ENCODE measurements around the gene OR5H14. TPM values are rescaled to one million over a fixed set of nuclear protein-coding genes. Genes with fewer than 3 reads are reported as not detected.

Gene OR5H14
- not detected for total RNA-seq
- long read RNA-seq: 0 reads

DNA sequence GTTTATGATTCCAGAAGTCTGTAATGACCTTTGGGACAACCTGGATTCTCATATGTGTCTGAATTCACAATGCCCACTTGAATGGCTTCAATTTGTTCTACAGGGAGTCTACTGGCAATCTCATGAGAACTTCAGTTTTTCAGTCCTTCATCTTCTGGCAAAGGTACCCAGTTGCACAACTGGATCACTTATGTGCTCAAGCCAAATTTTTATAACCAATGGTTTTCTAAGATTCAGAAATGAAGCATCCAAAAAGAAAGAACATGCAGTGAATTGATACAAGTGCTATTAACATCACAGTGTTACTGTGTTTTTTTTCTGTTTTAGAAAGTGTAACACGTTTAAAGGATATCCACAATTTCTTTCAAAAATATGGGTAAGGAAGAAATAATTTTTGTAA lies at the start of gene OR5H14:
TSS of gene OR5H14 (plus strand) at position 301 of the 400 bp plus-strand sequence. CDS start 1,907 bp downstream, outside the sequence.
- TF ChIP-seq, protein P1, sequence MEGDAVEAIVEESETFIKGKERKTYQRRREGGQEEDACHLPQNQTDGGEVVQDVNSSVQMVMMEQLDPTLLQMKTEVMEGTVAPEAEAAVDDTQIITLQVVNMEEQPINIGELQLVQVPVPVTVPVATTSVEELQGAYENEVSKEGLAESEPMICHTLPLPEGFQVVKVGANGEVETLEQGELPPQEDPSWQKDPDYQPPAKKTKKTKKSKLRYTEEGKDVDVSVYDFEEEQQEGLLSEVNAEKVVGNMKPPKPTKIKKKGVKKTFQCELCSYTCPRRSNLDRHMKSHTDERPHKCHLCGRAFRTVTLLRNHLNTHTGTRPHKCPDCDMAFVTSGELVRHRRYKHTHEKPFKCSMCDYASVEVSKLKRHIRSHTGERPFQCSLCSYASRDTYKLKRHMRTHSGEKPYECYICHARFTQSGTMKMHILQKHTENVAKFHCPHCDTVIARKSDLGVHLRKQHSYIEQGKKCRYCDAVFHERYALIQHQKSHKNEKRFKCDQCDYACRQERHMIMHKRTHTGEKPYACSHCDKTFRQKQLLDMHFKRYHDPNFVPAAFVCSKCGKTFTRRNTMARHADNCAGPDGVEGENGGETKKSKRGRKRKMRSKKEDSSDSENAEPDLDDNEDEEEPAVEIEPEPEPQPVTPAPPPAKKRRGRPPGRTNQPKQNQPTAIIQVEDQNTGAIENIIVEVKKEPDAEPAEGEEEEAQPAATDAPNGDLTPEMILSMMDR (IDR thresholded peaks at IDR 0.05): no peak
- intact Hi-C loops (cut with DNase I): no loop called here
- ATAC-seq (no peak), DNase-seq (no peak)
- Histone ChIP-seq H3K36me3 (no peaks in the 10 kb centered on the region), H3K27me3 (ENCODE audit: low read depth) (no peaks in the 10 kb centered on the region), H3K27ac (no peak within 1 kb of the TSS), H3K4me3 (no peak within 1 kb of the TSS), H3K4me1 (no peaks in the 10 kb centered on the region), H3K9me3 (no peaks in the 10 kb centered on the region)

DNA sequence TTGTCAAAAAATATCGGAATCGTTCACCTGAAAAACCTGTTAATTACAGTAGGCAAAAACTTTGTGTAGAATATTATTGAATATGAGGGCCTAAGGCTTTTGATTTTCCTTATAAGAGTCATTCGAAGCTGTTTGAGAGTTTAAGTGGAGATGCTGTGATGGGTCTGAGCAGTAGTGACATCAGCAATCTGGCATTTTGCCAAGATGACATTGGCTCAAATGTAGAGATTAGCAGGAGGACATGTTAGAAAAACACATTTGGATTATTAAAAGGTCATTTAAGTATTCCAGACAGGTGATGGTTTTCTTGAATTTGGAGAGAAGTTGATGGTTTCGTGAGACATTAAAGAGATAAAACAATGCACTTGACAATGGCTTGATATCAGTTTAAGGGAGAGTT lies 47.4 kb upstream of the OR5H14 start:
- no peak for ATAC-seq
- Histone ChIP-seq H3K4me1 (no peaks in the 10 kb centered on the region), H3K27ac (no peak overlapping the region), H3K9me3 (no peaks in the 10 kb centered on the region), H3K4me3 (no peak overlapping the region), H3K27me3 (ENCODE audit: low read depth) (no peaks in the 10 kb centered on the region), H3K36me3 (no peaks in the 10 kb centered on the region)
- intact Hi-C loops (cut with DNase I): no loop called here
- DNase-seq: no peak
- TF ChIP-seq, protein P1 (IDR thresholded peaks at IDR 0.05): no peak

DNA sequence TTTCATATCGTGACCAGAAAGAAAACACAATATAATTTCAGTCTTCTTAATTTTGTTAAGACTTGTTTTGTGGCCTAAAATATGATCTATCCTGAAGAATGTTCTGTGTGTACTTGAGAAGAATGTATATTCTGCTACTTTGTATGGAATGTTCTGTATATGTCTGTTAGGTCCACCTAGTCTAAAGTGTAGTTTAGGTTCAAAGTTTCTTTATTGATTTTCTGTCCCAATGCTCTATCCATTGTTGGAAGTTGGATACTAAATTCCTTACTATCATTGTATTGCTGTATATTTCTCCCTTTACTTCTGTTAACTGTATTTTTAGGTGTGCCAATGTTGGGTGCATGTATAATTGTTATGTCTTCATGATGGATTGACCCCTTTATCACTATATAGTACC lies 39.1 kb upstream of the OR5H14 start:
- ATAC-seq (no peak), DNase-seq (no peak)
- Histone ChIP-seq H3K36me3 (no peaks in the 10 kb centered on the region), H3K9me3 (no peaks in the 10 kb centered on the region), H3K27ac (no peak overlapping the region), H3K4me3 (no peak overlapping the region), H3K27me3 (ENCODE audit: low read depth) (no peaks in the 10 kb centered on the region), H3K4me1 (no peaks in the 10 kb centered on the region)
- TF ChIP-seq, protein P1 (IDR thresholded peaks at IDR 0.05): no peak
- intact Hi-C loops (cut with DNase I): no loop called here

DNA sequence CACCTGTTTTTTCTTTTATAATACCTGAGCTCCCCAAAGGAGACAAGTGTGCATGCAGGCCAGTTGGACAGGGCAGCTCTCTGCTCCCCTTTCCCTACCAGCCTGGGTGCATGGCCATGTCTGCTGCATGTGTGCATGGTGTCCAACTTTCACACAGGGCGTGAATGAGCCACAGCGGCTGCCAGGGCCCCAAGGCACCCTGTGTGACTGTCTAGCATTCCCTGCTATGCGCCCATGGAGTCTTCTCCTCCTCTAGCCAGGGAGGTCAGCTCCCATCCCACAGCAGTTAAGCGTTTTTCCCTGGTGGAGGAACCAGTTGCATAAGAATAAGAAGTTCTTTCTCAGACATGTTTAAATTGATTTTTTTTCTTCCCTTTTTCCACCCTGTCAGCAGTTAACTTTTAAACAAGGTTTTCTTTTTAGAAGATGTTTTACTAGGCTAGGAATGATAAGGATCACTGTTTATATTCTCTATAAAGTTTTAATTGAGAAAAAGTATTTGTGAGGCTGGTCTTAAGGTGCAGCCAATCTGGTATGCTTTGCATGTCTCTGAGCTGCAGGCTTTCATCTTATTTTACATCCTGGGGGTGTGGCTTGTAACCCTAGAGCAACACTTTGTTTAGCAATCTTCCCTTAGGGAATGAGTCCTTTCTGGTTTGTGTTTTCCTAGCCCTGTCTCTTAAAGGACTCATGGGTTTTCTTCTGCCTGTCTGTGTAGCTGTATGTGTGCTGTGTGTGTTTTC lies 37.3 kb upstream of the OR5H14 start:
- H3K4me3 ChIP-seq: no peak overlapping the region
- H3K27me3 ChIP-seq (ENCODE audit: low read depth): no peaks in the 10 kb centered on the region
- H3K27ac ChIP-seq: no peak overlapping the region
- intact Hi-C loops (cut with DNase I): no loop called here
- ATAC-seq: no peak
- DNase-seq: no peak
- H3K36me3 ChIP-seq: no peaks in the 10 kb centered on the region
- TF ChIP-seq, protein P1 (IDR thresholded peaks at IDR 0.05): no peak
- no peaks in the 10 kb centered on the region for H3K4me1 ChIP-seq
- H3K9me3 ChIP-seq: no peaks in the 10 kb centered on the region

DNA sequence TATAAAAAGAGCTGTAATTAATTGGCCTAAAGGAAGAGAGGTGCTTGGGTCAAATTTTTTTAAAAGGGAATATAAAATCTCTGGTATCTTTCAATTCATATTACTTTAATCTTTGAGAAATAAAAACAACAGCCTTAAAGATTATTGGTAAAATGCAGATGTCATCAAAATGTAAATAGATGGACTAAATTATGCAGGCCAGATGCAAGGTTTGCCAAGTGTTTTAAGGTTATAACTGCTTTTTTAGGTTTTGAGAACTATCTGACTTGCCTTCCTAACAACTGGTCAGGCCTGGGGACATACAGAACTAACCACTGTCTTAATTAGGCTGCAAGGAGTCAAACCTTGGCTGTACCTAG lies 36.8 kb upstream of the OR5H14 start:
- DNase-seq (no peak), ATAC-seq (no peak)
- Histone ChIP-seq H3K4me1 (no peaks in the 10 kb centered on the region), H3K27me3 (ENCODE audit: low read depth) (no peaks in the 10 kb centered on the region), H3K9me3 (no peaks in the 10 kb centered on the region), H3K4me3 (no peak overlapping the region), H3K36me3 (no peaks in the 10 kb centered on the region), H3K27ac (no peak overlapping the region)
- TF ChIP-seq, protein P1 (IDR thresholded peaks at IDR 0.05): no peak
- intact Hi-C loops (cut with DNase I): no loop called here

All from lower lobe of right lung (tissue), 2 donors.